ENCODE data around the gene AK5.

AK5 gene

GRCh38 chr1:77467021-77467595, 185.3 kb downstream of the AK5 start:
- no peak for TF ChIP-seq MYC (IDR thresholded peaks at IDR 0.05; ENCODE audit: low read depth, low read length)
- TF ChIP-seq MAX (IDR thresholded peaks at IDR 0.05; ENCODE audit: low read depth, low read length), result no peak
- TF ChIP-seq POLR2A (IDR thresholded peaks at IDR 0.05; ENCODE audit: extremely low read depth, insufficient read length), result no peak
- no peak for TF ChIP-seq CTCF (IDR thresholded peaks at IDR 0.05; ENCODE audit: low read depth, low read length)
- no peak overlapping the region for H3K4me3 ChIP-seq (ENCODE audit: low read depth, low read length)
- no peak for DNase-seq (ENCODE audit: low read depth)

GRCh38 chr1:77467741-77468140, 185.9 kb downstream of the AK5 start:
- no peak overlapping the region for H3K4me3 ChIP-seq (ENCODE audit: low read depth, low read length)
- TF ChIP-seq MAX (IDR thresholded peaks at IDR 0.05; ENCODE audit: low read depth, low read length) (no peak), MYC (IDR thresholded peaks at IDR 0.05; ENCODE audit: low read depth, low read length) (no peak), POLR2A (IDR thresholded peaks at IDR 0.05; ENCODE audit: extremely low read depth, insufficient read length) (no peak), CTCF (IDR thresholded peaks at IDR 0.05; ENCODE audit: low read depth, low read length) (no peak)
- no peak for DNase-seq (ENCODE audit: low read depth)

GRCh38 chr1:77468257-77468948, 186.6 kb downstream of the AK5 start:
- no peak overlapping the region for H3K4me3 ChIP-seq (ENCODE audit: low read depth, low read length)
- DNase-seq (ENCODE audit: low read depth), result no peak
- TF ChIP-seq MYC (IDR thresholded peaks at IDR 0.05; ENCODE audit: low read depth, low read length), result no peak
- TF ChIP-seq MAX (IDR thresholded peaks at IDR 0.05; ENCODE audit: low read depth, low read length), result no peak
- no peak for TF ChIP-seq POLR2A (IDR thresholded peaks at IDR 0.05; ENCODE audit: extremely low read depth, insufficient read length)
- TF ChIP-seq CTCF (IDR thresholded peaks at IDR 0.05; ENCODE audit: low read depth, low read length), result no peak

- H3K4me3 ChIP-seq (ENCODE audit: low read depth, low read length), result no peak overlapping the region
- no peak for TF ChIP-seq POLR2A (IDR thresholded peaks at IDR 0.05; ENCODE audit: extremely low read depth, insufficient read length)
- TF ChIP-seq MYC (IDR thresholded peaks at IDR 0.05; ENCODE audit: low read depth, low read length), result no peak
- no peak for TF ChIP-seq CTCF (IDR thresholded peaks at IDR 0.05; ENCODE audit: low read depth, low read length)
- no peak for TF ChIP-seq MAX (IDR thresholded peaks at IDR 0.05; ENCODE audit: low read depth, low read length)
- DNase-seq (ENCODE audit: low read depth), result no peak
Observed at GRCh38 chr1:77468949-77469710, 187.3 kb downstream of the AK5 start.

GRCh38 chr1:77471691-77472090, 189.9 kb downstream of the AK5 start:
- H3K4me3 ChIP-seq (ENCODE audit: low read depth, low read length), result no peak overlapping the region
- no peak for DNase-seq (ENCODE audit: low read depth)
- TF ChIP-seq MYC (IDR thresholded peaks at IDR 0.05; ENCODE audit: low read depth, low read length), result no peak
- no peak for TF ChIP-seq CTCF (IDR thresholded peaks at IDR 0.05; ENCODE audit: low read depth, low read length)
- TF ChIP-seq MAX (IDR thresholded peaks at IDR 0.05; ENCODE audit: low read depth, low read length), result no peak
- no peak for TF ChIP-seq POLR2A (IDR thresholded peaks at IDR 0.05; ENCODE audit: extremely low read depth, insufficient read length)

Data from NB4 (cell line).